Activated CD4-positive, alpha-beta T cell treated with anti-CD3 and anti-CD28 coated beads, Interleukin-10, Interleukin-2, amounts not matched to agents 100 ng/mL and 50 ng/mL, durations not matched to agents 16 hours and 8 hours (primary cell): ENCODE data around the gene C12orf76.
A peak's percentile ranks its signal among the peaks of the same experiment; 100 is the strongest.

Experiments used
- DNase-seq: peaks from one replicate; pipeline ENCODE4 v3.0.0-alpha.2; 2020

The C12orf76 gene

GRCh38 chr12:109994401-109995175 lies 53.7 kb downstream of the C12orf76 start:
- peak; percentile 54 for DNase-seq

GRCh38 chr12:109993091-109993490 lies 55.2 kb downstream of the C12orf76 start:
- DNase-seq, result no peak

- no peak for DNase-seq
Observed at GRCh38 chr12:109991586-109991985, 56.7 kb downstream of the C12orf76 start.
